Ishikawa (cell line): Measurements from ENCODE around the gene SNX22.

ENCODE experiments used
- CEBPB ChIP-seq: IDR thresholded peaks from 2 replicates; pipeline ENCODE4 v1.6.1; 2012
- EGR1 ChIP-seq: IDR thresholded peaks from 2 replicates; pipeline ENCODE4 v1.6.1; 2012
- EP300 ChIP-seq: IDR thresholded peaks from 2 replicates; pipeline ENCODE4 v1.6.1; 2012; ENCODE audit warnings: borderline replicate concordance
- NFIC ChIP-seq: IDR thresholded peaks from 2 replicates; pipeline ENCODE4 v1.6.1; 2012
- RAD21 ChIP-seq: IDR thresholded peaks from 2 replicates; pipeline ENCODE4 v1.6.1; 2012; ENCODE audit warnings: low read depth
- YY1 ChIP-seq: IDR thresholded peaks from 2 replicates; pipeline ENCODE4 v1.6.1; 2012; ENCODE audit warnings: low read depth
- TF ChIP-seq, protein P1 (sequence below): IDR thresholded peaks from 2 replicates; pipeline ENCODE4 v1.6.1; 2012
- TF ChIP-seq, protein P2 (sequence below): IDR thresholded peaks from 2 replicates; pipeline ENCODE4 v1.6.1; 2012; ENCODE audit warnings: low read depth, mild to moderate bottlenecking

GRCh38 chr15:64122444-64122843 is 29.1 kb upstream of the SNX22 start:
- TF ChIP-seq, protein P1, sequence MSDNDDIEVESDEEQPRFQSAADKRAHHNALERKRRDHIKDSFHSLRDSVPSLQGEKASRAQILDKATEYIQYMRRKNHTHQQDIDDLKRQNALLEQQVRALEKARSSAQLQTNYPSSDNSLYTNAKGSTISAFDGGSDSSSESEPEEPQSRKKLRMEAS = no peak
- TF ChIP-seq NFIC (no peak), RAD21 (no peak), EP300 (no peak), EGR1 (no peak), YY1 (no peak), CEBPB (no peak)
- TF ChIP-seq, protein P2, sequence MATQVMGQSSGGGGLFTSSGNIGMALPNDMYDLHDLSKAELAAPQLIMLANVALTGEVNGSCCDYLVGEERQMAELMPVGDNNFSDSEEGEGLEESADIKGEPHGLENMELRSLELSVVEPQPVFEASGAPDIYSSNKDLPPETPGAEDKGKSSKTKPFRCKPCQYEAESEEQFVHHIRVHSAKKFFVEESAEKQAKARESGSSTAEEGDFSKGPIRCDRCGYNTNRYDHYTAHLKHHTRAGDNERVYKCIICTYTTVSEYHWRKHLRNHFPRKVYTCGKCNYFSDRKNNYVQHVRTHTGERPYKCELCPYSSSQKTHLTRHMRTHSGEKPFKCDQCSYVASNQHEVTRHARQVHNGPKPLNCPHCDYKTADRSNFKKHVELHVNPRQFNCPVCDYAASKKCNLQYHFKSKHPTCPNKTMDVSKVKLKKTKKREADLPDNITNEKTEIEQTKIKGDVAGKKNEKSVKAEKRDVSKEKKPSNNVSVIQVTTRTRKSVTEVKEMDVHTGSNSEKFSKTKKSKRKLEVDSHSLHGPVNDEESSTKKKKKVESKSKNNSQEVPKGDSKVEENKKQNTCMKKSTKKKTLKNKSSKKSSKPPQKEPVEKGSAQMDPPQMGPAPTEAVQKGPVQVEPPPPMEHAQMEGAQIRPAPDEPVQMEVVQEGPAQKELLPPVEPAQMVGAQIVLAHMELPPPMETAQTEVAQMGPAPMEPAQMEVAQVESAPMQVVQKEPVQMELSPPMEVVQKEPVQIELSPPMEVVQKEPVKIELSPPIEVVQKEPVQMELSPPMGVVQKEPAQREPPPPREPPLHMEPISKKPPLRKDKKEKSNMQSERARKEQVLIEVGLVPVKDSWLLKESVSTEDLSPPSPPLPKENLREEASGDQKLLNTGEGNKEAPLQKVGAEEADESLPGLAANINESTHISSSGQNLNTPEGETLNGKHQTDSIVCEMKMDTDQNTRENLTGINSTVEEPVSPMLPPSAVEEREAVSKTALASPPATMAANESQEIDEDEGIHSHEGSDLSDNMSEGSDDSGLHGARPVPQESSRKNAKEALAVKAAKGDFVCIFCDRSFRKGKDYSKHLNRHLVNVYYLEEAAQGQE = no peak
